Progenitor cell of endocrine pancreas (in vitro differentiated cells): ENCODE data around the gene HYCC2. TPM values are rescaled to one million over a fixed set of nuclear protein-coding genes. Genes with fewer than 3 reads are reported as not detected.
A peak's percentile ranks its signal among the peaks of the same experiment; 100 is the strongest.

Experiments used
- DNase-seq: peaks from one replicate; pipeline ENCODE4 v3.0.0; 2021; ENCODE audit warnings: low spot score; ENCODE audit not compliant: unreplicated experiment
- H3K27ac Mint-ChIP-seq: 2 replicates; pipeline ENCODE4 v1.8.0; 2021; ENCODE audit warnings: mild to moderate bottlenecking, moderate library complexity, mixed read lengths
- H3K27me3 Mint-ChIP-seq: 2 replicates; pipeline ENCODE4 v1.8.0; 2021; ENCODE audit warnings: mixed read lengths
- H3K36me3 Mint-ChIP-seq: 2 replicates; pipeline ENCODE4 v1.8.0; 2022; ENCODE audit warnings: mixed read lengths; ENCODE audit not compliant: insufficient read depth
- H3K4me1 Mint-ChIP-seq: 2 replicates; pipeline ENCODE4 v1.8.0; 2021; ENCODE audit warnings: low read depth, mixed read lengths
- H3K4me3 Mint-ChIP-seq: 2 replicates; pipeline ENCODE4 v1.8.0; 2021; ENCODE audit warnings: low read depth, mild to moderate bottlenecking, moderate library complexity, mixed read lengths
- H3K9me3 Mint-ChIP-seq: 2 replicates; pipeline ENCODE4 v1.8.0; 2021; ENCODE audit warnings: low read depth, mixed read lengths
- CTCF ChIP-seq: fragments of 200-600 bp; sonication (generic); IDR thresholded peaks from one replicate; pipeline ENCODE4 v1.5.0; 2021; ENCODE audit warnings: antibody characterized with exemption, mild to moderate bottlenecking; ENCODE audit not compliant: unreplicated experiment
- total RNA-seq: library from RNA; stranded (reverse); gene quantifications from 2 replicates; pipeline ENCODE4 v1.2.1, GENCODE V29; 2021

Gene HYCC2
- total RNA-seq, 1 donor from 2014 or later, result 25.7 TPM

GRCh38 chr2:201109186-201109585 lies 37.7 kb upstream of the HYCC2 start:
- Mint-ChIP-seq H3K27me3 (no peaks in the 10 kb centered on the region), H3K9me3 (no peaks in the 10 kb centered on the region), H3K27ac (no peak overlapping the region), H3K4me1 (peaks cover 5% of the 10 kb centered on the region), H3K4me3 (no peak overlapping the region), H3K36me3 (peaks cover 2% of the 10 kb centered on the region)
- no peak for DNase-seq
- no peak for TF ChIP-seq CTCF

- H3K27me3 Mint-ChIP-seq, result no peaks in the 10 kb centered on the region
- no peak overlapping the region for H3K27ac Mint-ChIP-seq
These were observed 36.9 kb upstream of the HYCC2 start for GRCh38 chr2:201108341-201108740.

GRCh38 chr2:201107624-201108023 lies 36.2 kb upstream of the HYCC2 start:
- H3K9me3 Mint-ChIP-seq, result no peaks in the 10 kb centered on the region
- peaks cover 5% of the 10 kb centered on the region for H3K4me1 Mint-ChIP-seq
- H3K4me3 Mint-ChIP-seq, result no peak overlapping the region
- no peak for TF ChIP-seq CTCF
- no peak for DNase-seq
- peak overlapping the region; percentile 29 for H3K27ac Mint-ChIP-seq
- no peaks in the 10 kb centered on the region for H3K27me3 Mint-ChIP-seq
- H3K36me3 Mint-ChIP-seq, result peaks cover 2% of the 10 kb centered on the region

More at GRCh38 chr2:201108341-201108740, 36.9 kb upstream of the HYCC2 start:
- no peaks in the 10 kb centered on the region for H3K9me3 Mint-ChIP-seq
- peaks cover 2% of the 10 kb centered on the region for H3K36me3 Mint-ChIP-seq
- H3K4me3 Mint-ChIP-seq, result no peak overlapping the region
- TF ChIP-seq CTCF, result no peak
- DNase-seq, result no peak
- peaks cover 5% of the 10 kb centered on the region for H3K4me1 Mint-ChIP-seq

- peaks cover 2% of the 10 kb centered on the region for H3K36me3 Mint-ChIP-seq
- DNase-seq, result no peak
- H3K4me1 Mint-ChIP-seq, result peaks cover 5% of the 10 kb centered on the region
- H3K27me3 Mint-ChIP-seq, result no peaks in the 10 kb centered on the region
- no peak overlapping the region for H3K4me3 Mint-ChIP-seq
- H3K27ac Mint-ChIP-seq, result no peak overlapping the region
- H3K9me3 Mint-ChIP-seq, result no peaks in the 10 kb centered on the region
- TF ChIP-seq CTCF, result no peak
These were observed 34.3 kb upstream of the HYCC2 start for GRCh38 chr2:201105759-201106158.

GRCh38 chr2:201100497-201100896 lies 29.0 kb upstream of the HYCC2 start:
- Mint-ChIP-seq H3K9me3 (no peaks in the 10 kb centered on the region), H3K4me1 (peaks cover 5% of the 10 kb centered on the region), H3K36me3 (no peaks in the 10 kb centered on the region), H3K27ac (no peak overlapping the region), H3K4me3 (no peak overlapping the region), H3K27me3 (no peaks in the 10 kb centered on the region)
- TF ChIP-seq CTCF, result no peak
- no peak for DNase-seq
